GM18519 (cell line): ENCODE data around the gene DKK3.

Experiments
- ATAC-seq: cut with Tn5 transposase; IDR thresholded peaks from one replicate; pipeline ENCODE4 v1.9.1; 2021; ENCODE audit warnings: mild to moderate bottlenecking, moderate library complexity; ENCODE audit not compliant: unreplicated experiment, low FRiP score

Gene DKK3

DNA sequence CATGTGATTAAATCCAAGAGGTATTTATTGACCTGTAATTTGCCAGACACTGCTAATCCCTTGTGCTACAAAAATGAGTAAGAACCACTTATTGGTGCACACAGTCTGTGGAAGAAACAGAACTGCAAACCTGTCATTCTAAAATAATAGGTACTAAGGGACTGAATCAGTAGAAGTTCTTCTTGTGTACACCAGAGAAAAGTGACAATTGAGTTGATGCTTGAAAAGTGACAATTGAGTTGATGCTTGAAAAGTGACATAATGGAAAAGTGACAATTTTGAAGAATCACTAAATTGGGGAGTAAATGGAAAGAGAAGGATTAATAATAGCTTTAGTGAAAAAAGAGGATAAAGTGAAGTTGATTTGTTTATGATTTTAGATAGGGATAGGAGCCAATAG is 56.4 kb downstream of the DKK3 start:
- ATAC-seq: no peak

- ATAC-seq: no peak
These were observed 58.9 kb downstream of the DKK3 start for GRCh38 chr11:11949482-11949881.

DNA sequence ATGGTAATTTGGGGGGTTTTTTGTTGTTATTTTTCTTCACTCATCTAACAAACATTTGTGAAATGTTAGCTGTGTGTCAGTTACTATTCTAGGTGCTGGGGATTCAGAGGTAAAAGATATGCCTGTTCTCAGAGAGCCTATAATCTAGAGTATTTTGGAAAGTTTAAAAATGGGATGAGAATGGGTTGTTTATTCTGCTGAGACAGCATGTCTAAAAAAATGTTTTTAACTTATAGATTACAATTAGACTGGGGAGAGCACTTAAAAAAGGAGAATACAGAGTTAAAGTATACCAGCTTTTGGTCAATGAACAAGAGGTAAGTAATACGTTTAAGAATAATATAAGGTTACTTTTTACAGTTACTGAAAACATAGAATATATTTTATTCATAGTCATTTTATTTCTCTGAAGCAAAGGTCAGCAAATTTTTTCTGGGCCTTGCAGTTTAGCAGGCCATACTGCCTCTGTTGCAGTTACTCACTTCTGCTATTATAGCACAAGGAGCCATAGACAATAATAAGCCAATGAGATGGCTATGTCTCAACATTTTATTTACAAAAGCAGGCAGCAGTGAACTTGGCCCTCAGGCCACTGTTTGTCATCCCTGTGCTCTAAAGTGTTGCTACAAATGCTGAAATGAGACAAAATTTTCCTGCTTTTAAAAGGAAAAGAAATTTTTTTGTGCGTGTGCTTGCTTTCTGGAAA is 60.0 kb downstream of the DKK3 start:
- no peak for ATAC-seq

DNA sequence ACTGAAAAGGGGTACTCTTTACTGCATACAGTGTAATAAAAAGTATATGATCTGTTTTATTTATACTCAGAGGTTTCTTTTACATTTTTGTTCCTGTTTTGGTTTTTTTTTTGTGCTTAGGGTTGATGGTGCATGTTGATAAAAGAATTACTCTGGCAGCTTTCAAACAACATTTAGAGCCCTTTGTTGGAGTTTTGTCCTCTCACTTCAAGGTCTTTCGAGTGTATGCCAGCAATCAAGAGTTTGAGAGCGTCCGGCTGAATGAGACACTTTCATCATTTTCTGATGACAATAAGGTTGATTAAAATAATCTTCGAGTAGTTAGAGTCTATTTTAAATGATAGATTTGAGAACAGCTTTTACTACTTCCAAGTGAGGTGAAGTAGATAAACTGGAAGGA is 60.6 kb downstream of the DKK3 start:
- ATAC-seq: no peak

- no peak for ATAC-seq
These were observed 61.5 kb downstream of the DKK3 start for GRCh38 chr11:11946878-11947277.

GRCh38 chr11:11946180-11946579 is 62.2 kb downstream of the DKK3 start:
- no peak for ATAC-seq

GRCh38 chr11:11944444-11944843 is 64.0 kb downstream of the DKK3 start:
- no peak for ATAC-seq

DNA sequence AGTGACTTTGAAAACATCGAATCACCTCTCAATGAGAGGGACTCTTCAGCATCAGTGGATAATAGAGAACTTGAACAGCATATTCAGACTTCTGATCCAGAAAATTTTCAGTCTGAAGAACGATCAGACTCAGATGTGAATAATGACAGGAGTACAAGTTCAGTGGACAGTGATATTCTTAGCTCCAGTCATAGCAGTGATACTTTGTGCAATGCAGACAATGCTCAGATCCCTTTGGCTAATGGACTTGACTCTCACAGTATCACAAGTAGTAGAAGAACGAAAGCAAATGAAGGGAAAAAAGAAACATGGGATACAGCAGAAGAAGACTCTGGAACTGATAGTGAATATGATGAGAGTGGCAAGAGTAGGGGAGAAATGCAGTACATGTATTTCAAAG is 65.8 kb downstream of the DKK3 start:
- ATAC-seq: no peak

DNA sequence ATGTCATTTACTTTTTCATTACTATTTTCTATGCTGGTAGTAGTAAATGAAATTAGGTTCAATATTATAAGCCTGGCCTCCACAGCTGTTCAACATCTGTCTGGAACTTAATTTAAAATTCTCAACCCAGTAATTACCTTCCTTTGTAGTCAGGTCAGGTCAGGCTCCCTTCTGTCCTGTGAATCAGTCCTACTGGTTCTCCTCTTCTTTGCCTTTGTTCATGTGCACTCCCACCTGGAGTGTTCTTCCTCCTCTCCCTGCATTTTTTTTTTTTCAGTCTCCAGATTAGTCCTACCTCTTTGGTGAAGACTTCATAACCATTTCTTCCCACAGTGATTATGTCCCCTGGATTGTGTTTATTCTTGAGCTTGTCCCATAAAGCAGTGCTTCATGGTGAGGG is 67.9 kb downstream of the DKK3 start:
- no peak for ATAC-seq

GRCh38 chr11:11937957-11938356 is 70.5 kb downstream of the DKK3 start:
- ATAC-seq: no peak

DNA sequence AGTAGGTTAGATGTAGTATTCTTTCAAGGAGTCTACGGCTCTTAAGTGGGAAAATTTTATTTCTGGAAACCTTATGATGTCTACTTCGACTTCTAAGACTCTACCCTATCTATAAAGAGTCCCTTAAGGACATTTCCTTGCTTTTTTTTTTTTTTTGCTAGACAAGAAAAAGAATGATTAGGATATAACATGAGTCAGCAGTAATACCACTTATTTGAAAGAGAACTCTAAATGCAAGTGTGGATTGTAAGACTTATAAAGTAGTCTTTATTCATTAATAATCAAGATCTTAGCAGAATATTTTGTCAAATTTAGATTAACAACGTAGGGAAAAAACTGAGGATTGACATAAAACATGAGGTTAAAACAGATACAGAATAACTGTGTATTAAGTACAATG is 71.0 kb downstream of the DKK3 start:
- ATAC-seq: no peak

- ATAC-seq: no peak
These were observed 72.9 kb downstream of the DKK3 start for GRCh38 chr11:11935536-11935935.

DNA sequence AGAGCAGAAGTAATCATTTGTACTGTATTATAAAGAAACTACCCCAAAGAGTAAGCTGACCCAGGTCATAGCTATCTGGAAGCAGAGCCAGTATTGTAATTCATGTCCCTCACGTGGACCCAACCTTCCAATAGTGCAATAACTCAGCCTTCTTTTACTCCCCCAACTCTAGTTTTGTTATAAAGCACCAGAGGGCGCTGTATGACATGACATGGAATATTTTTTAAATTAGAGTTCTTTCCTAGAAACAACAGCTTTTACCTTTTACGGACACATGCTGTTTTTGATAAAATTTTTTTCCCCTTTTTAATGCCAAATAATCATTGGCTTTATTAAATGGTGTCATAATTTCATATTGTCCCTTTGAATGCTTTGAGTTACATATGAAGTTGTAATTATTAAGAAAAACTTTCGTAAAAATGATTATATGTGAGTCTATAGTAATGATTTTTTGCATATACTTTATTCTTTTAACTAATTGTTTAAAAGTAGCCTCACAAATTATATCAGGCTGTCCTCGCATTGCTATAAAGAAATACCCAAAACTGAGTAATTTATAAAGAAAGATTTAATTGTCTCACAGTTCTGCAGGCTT is 76.9 kb downstream of the DKK3 start:
- ATAC-seq: no peak

DNA sequence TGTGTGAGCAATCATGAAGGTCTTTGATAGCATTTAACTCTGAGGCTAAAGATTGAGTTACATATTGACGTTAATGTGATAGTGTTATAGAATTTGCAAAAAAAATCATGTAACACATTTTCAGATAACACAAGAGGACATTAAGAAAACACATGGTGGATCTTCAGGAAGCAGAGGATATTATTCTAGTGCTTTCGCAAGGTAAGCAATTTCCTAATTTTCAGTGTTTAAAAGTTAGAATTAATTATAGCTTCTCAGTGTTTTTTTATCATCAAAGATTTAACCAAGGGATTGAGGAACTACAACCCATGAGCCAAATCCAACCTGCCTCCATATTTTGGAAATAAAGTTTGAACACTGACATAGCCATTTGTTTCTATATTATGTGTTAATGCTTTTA is 78.5 kb downstream of the DKK3 start:
- ATAC-seq: no peak

DNA sequence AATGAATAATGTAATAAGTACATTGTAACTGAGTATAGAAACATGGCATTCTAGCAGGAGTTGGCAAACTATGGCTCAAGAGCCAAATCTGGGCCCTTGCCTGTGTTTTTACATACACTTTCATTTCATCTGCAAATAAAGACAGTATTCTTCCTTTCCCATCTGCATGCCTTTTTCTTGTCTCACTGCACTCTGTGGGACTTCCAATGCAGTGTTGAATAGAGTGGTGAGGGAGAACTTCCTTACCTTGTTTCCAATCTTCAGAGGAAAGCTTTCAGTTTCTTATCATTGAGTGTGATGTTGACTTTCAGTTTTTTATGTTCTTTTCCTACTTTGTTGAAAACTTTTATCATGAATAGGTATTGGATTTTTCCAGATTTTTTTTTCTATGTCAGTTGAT is 84.6 kb downstream of the DKK3 start:
- no peak for ATAC-seq

DNA sequence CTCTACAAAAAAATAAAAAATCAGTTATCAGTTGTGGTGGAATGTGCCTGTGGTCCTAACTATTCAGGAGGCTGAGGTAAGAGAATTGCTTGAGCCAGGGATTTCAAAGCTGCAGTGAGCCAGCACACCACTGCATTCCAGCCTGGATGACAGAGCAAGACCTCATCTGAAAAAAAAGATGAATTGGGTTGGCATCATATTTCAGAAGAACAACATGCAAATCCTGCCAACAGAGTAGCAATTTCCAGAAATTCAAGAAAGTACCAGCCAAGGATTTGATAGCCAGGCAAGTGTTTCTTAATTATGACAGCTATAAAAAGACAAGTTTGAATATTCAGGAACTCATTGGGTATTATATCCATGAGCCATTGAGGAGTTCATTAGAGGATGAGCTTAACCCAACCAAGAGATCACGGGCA is 91.4 kb downstream of the DKK3 start:
- ATAC-seq: no peak

DNA sequence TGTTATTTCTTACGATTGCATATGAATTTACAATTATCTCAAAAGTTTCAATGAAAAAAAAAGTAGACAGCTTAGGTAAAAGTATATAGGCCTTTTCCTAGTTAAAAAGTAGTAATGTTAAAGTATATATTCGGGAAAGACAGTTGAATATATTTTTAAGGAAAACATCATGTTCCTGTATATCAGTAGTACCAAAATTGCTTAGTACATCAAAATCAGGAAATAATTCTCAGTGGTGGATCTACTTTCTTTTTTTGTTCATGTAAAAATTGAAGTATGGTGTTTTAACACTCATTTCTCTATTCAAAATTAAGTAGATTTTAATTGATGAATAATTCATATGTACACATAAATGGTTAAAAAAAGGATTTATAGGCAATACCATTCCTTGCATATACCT is 92.8 kb downstream of the DKK3 start:
- ATAC-seq: no peak

GRCh38 chr11:11913395-11913794 is 95.0 kb downstream of the DKK3 start:
- no peak for ATAC-seq
